H9 (cell line): ENCODE data around the gene MRPL16. TPM values are rescaled to one million over a fixed set of nuclear protein-coding genes. Genes with fewer than 3 reads are reported as not detected.
A peak's percentile ranks its signal among the peaks of the same experiment; 100 is the strongest.

Experiments used
- DNase-seq: peaks from one replicate; pipeline ENCODE4 v3.0.0-alpha.2; 2017
- H2AFZ ChIP-seq: one replicate; pipeline ENCODE4 v1.6.1; 2013; ENCODE audit warnings: mild to moderate bottlenecking, low read length, control low read depth, moderate library complexity
- H2AK5ac ChIP-seq: 2 replicates; pipeline ENCODE4 v1.6.1; 2013; ENCODE audit warnings: low read length, control low read depth, mixed read lengths; ENCODE audit not compliant: insufficient read length
- H2BK120ac ChIP-seq: one replicate; pipeline ENCODE4 v1.6.1; 2013; ENCODE audit warnings: low read depth, mild to moderate bottlenecking, low read length, control low read depth, inconsistent platforms; ENCODE audit not compliant: poor library complexity, severe bottlenecking
- H2BK12ac ChIP-seq: 2 replicates; pipeline ENCODE4 v1.6.1; 2013; ENCODE audit warnings: low read length, control low read depth, mixed read lengths, low read depth; ENCODE audit not compliant: insufficient read length
- H2BK15ac ChIP-seq: 2 replicates; pipeline ENCODE4 v1.6.1; 2013; ENCODE audit warnings: low read depth, low read length, control low read depth
- H2BK20ac ChIP-seq: one replicate; pipeline ENCODE4 v1.6.1; 2013; ENCODE audit warnings: low read depth, mild to moderate bottlenecking, low read length, control low read depth, inconsistent platforms; ENCODE audit not compliant: poor library complexity, severe bottlenecking
- H2BK5ac ChIP-seq: 2 replicates; pipeline ENCODE4 v1.6.1; 2013; ENCODE audit warnings: low read length, control low read depth, mixed read lengths; ENCODE audit not compliant: insufficient read length
- H3K14ac ChIP-seq: 2 replicates; pipeline ENCODE4 v1.6.1; 2013; ENCODE audit warnings: low read length, control low read depth; ENCODE audit not compliant: insufficient read depth
- H3K18ac ChIP-seq: 2 replicates; pipeline ENCODE4 v1.6.1; 2013; ENCODE audit warnings: low read depth, mild to moderate bottlenecking, mixed read lengths, low read length, control low read depth; ENCODE audit not compliant: insufficient read length
- H3K23ac ChIP-seq: 2 replicates; pipeline ENCODE4 v1.6.1; 2013; ENCODE audit warnings: low read length, control low read depth, mixed read lengths, low read depth; ENCODE audit not compliant: insufficient read length
- H3K23me2 ChIP-seq: 2 replicates; pipeline ENCODE4 v1.6.1; 2013; ENCODE audit warnings: low read depth, mild to moderate bottlenecking, mixed read lengths, low read length, control low read depth; ENCODE audit not compliant: insufficient read length, poor library complexity, severe bottlenecking
- H3K27ac ChIP-seq: 2 replicates; pipeline ENCODE4 v1.5.1; 2013; ENCODE audit warnings: low read length, control low read depth, mixed read lengths, low read depth; ENCODE audit not compliant: insufficient read length
- H3K27me3 ChIP-seq: 2 replicates; pipeline ENCODE4 v1.6.1; 2013; ENCODE audit warnings: low read length, control low read depth, inconsistent platforms; ENCODE audit not compliant: insufficient read depth
- H3K4ac ChIP-seq: 2 replicates; pipeline ENCODE4 v1.6.1; 2013; ENCODE audit warnings: low read depth, mild to moderate bottlenecking, control low read depth, inconsistent platforms, low read length, moderate library complexity
- H3K4me1 ChIP-seq: 2 replicates; pipeline ENCODE4 v1.6.1; 2013; ENCODE audit warnings: low read length, control low read depth, inconsistent platforms; ENCODE audit not compliant: insufficient read depth
- H3K4me2 ChIP-seq: 2 replicates; pipeline ENCODE4 v1.6.1; 2013; ENCODE audit warnings: low read length, control low read depth, mixed read lengths; ENCODE audit not compliant: insufficient read length, insufficient read depth
- H3K56ac ChIP-seq: 2 replicates; pipeline ENCODE4 v1.6.1; 2013; ENCODE audit warnings: low read depth, mild to moderate bottlenecking, mixed read lengths, low read length, control low read depth; ENCODE audit not compliant: insufficient read length
- H3K79me1 ChIP-seq: 2 replicates; pipeline ENCODE4 v1.6.1; 2013; ENCODE audit warnings: low read depth, mild to moderate bottlenecking, moderate library complexity, low read length, control low read depth, inconsistent platforms; ENCODE audit not compliant: insufficient read depth, poor library complexity, severe bottlenecking
- H3K79me2 ChIP-seq: 2 replicates; pipeline ENCODE4 v1.6.1; 2013; ENCODE audit warnings: low read length, control low read depth, inconsistent platforms; ENCODE audit not compliant: insufficient read depth
- H3K9ac ChIP-seq: 2 replicates; pipeline ENCODE4 v1.6.1; 2013; ENCODE audit warnings: low read length, control low read depth, mixed read lengths; ENCODE audit not compliant: insufficient read length; ENCODE audit errors: extremely low read depth
- H3K9me3 ChIP-seq: one replicate; pipeline ENCODE4 v1.6.1; 2013; ENCODE audit warnings: low read depth, low read length, inconsistent platforms; ENCODE audit not compliant: control insufficient read depth
- H3T11ph ChIP-seq: one replicate; pipeline ENCODE4 v1.6.1; 2013; ENCODE audit warnings: mild to moderate bottlenecking, low read length, control low read depth, inconsistent platforms
- H4K20me1 ChIP-seq: one replicate; pipeline ENCODE4 v1.6.1; 2013; ENCODE audit not compliant: control insufficient read depth, insufficient read length, insufficient read depth
- H4K5ac ChIP-seq: 2 replicates; pipeline ENCODE4 v1.6.1; 2013; ENCODE audit warnings: low read depth, mild to moderate bottlenecking, mixed read lengths, low read length, control low read depth; ENCODE audit not compliant: insufficient read length
- H4K8ac ChIP-seq: replicated peaks from 2 replicates; pipeline ENCODE4 v1.6.1; 2013; ENCODE audit warnings: low read length, control low read depth, mixed read lengths, low read depth; ENCODE audit not compliant: insufficient read length
- H4K91ac ChIP-seq: 2 replicates; pipeline ENCODE4 v1.6.1; 2013; ENCODE audit warnings: low read depth, mild to moderate bottlenecking, moderate library complexity, mixed read lengths, low read length, control low read depth; ENCODE audit not compliant: insufficient read length
- H3K27ac Mint-ChIP-seq, 3 experiments: 2 replicates in 2 of 3; 3 replicates in 1 of 3; pipeline ENCODE4 v1.8.0; 2020 to 2021; ENCODE audit warnings: mixed read lengths in 3 of 3, mild to moderate bottlenecking in 1 of 3, moderate library complexity in 1 of 3
- H3K27me3 Mint-ChIP-seq: 2 replicates; pipeline ENCODE4 v1.8.0; 2021; ENCODE audit warnings: low read depth, mild to moderate bottlenecking, moderate library complexity, mixed read lengths
- H3K36me3 Mint-ChIP-seq, 3 experiments: 2 replicates in 2 of 3; 3 replicates in 1 of 3; pipeline ENCODE4 v1.8.0; 2020 to 2021; ENCODE audit warnings: low read depth in 3 of 3, mixed read lengths in 3 of 3; ENCODE audit not compliant: insufficient read depth in 1 of 3
- H3K4me1 Mint-ChIP-seq, 2 experiments: 2 replicates each; pipeline ENCODE4 v1.8.0; 2020; ENCODE audit warnings: mixed read lengths in 2 of 2
- H3K4me3 Mint-ChIP-seq, 2 experiments: 2 replicates in 1 of 2; 3 replicates in 1 of 2; pipeline ENCODE4 v1.8.0; 2020 to 2021; ENCODE audit warnings: mild to moderate bottlenecking in 2 of 2, mixed read lengths in 2 of 2, moderate library complexity in 1 of 2
- H3K9me3 Mint-ChIP-seq, 2 experiments: 2 replicates in 1 of 2; 3 replicates in 1 of 2; pipeline ENCODE4 v1.8.0; 2020; ENCODE audit warnings: mild to moderate bottlenecking in 2 of 2, mixed read lengths in 2 of 2, moderate library complexity in 1 of 2
- WGBS: extraction: QIAGEN DNeasy Blood & Tissue Kit; methylation state at CpG from one replicate; pipeline ENCODE4 v1.1.7; 2013; ENCODE audit warnings: missing lambda C conversion rate, low lambda C conversion rate, mixed read lengths; ENCODE audit not compliant: insufficient read length; ENCODE audit errors: extremely low coverage; 5-methylcytosine and 5-hydroxymethylcytosine counted together
- total RNA-seq: library from RNA; stranded (reverse); gene quantifications from 2 replicates; pipeline ENCODE4 v1.2.1, GENCODE V29; 2021
- TF ChIP-seq, protein P1 (sequence below): fragments of 200-600 bp; sonication (generic); conservative IDR thresholded peaks from 3 replicates; pipeline ENCODE4 v1.8.0; 2021; ENCODE audit warnings: antibody characterized with exemption, mild to moderate bottlenecking

The MRPL16 gene
- total RNA-seq, 1 experiment from 2014 or later, result 87.1 TPM

DNA sequence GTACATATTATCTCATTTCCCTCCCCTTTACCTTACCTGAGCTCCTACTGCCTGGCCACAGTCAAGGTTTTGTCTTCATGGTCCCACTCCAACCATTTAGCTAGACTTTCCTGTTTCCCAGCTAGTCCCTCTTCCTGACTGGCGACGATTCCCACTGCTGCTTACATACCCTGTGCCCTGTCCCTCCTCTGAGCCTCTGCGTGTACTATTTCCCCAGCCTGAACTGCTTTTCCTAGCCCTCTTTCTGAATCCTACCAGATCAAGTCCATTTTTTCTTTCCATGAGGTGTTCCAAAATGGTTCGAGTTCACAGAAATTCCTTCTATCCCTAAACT is 23.4 kb downstream of the MRPL16 start:
- peaks cover 5 to 9% of the 10 kb centered on the region in 2 experiments; a peak in 4 of 5 replicates for H3K9me3 Mint-ChIP-seq
- Histone ChIP-seq H4K5ac (no peak overlapping the region), H3K79me2 (no peaks in the 10 kb centered on the region), H2AK5ac (no peak overlapping the region), H3K56ac (no peak overlapping the region), H3K4ac (no peak overlapping the region), H4K20me1 (no peaks in the 10 kb centered on the region), H2BK5ac (no peak overlapping the region), H2BK120ac (no peak overlapping the region), H3T11ph (no peak overlapping the region), H4K91ac (no peak overlapping the region), H3K27ac (no peak overlapping the region), H3K18ac (no peak overlapping the region), H3K9ac (no peak overlapping the region), H3K79me1 (no peaks in the 10 kb centered on the region), H3K9me3 (no peaks in the 10 kb centered on the region), H4K8ac (no peak overlapping the region), H3K4me1 (no peaks in the 10 kb centered on the region), H3K23ac (no peak overlapping the region), H2BK15ac (no peak overlapping the region), H2AFZ (no peak overlapping the region), H3K27me3 (no peaks in the 10 kb centered on the region), H3K4me2 (no peak overlapping the region), H2BK12ac (no peak overlapping the region), H3K23me2 (no peaks in the 10 kb centered on the region), H2BK20ac (no peak overlapping the region), H3K14ac (no peak overlapping the region)
- H3K4me3 Mint-ChIP-seq, result no peak overlapping the region
- DNase-seq, result no peak
- no peaks in the 10 kb centered on the region for H3K27me3 Mint-ChIP-seq
- WGBS, result no CpG with 5 or more reads among the region's 4 CpGs
- H3K4me1 Mint-ChIP-seq, result no peaks in the 10 kb centered on the region
- H3K36me3 Mint-ChIP-seq, result peaks cover 28 to 65% (median 63%) of the 10 kb centered on the region in 3 experiments
- TF ChIP-seq, protein P1, sequence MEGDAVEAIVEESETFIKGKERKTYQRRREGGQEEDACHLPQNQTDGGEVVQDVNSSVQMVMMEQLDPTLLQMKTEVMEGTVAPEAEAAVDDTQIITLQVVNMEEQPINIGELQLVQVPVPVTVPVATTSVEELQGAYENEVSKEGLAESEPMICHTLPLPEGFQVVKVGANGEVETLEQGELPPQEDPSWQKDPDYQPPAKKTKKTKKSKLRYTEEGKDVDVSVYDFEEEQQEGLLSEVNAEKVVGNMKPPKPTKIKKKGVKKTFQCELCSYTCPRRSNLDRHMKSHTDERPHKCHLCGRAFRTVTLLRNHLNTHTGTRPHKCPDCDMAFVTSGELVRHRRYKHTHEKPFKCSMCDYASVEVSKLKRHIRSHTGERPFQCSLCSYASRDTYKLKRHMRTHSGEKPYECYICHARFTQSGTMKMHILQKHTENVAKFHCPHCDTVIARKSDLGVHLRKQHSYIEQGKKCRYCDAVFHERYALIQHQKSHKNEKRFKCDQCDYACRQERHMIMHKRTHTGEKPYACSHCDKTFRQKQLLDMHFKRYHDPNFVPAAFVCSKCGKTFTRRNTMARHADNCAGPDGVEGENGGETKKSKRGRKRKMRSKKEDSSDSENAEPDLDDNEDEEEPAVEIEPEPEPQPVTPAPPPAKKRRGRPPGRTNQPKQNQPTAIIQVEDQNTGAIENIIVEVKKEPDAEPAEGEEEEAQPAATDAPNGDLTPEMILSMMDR, result no peak
- peak overlapping the region in 2 of 3 experiments; percentile 5 to 32; a peak in 3 of 7 replicates for H3K27ac Mint-ChIP-seq
